ENCODE data around the gene TLR1.

GRCh38 chr4:38837334-38837733, 32.7 kb upstream of the TLR1 start:
- no peak for TF ChIP-seq EP300 (IDR thresholded peaks at IDR 0.05; ENCODE audit: borderline replicate concordance in 1 of 2, low read depth in 1 of 2, low read length in 1 of 2)
- no peak for TF ChIP-seq ELF1 (IDR thresholded peaks at IDR 0.05)
- no peak for TF ChIP-seq CTCF (IDR thresholded peaks at IDR 0.05)
- TF ChIP-seq RFX5 (IDR thresholded peaks at IDR 0.05; ENCODE audit: low read length) = no peak
- TF ChIP-seq TEAD4 (IDR thresholded peaks at IDR 0.05; ENCODE audit: borderline replicate concordance, insufficient read depth) = no peak
